Left lung (tissue), 10 donors: Measurements from ENCODE around the gene CES2. TPM values are rescaled to one million over a fixed set of nuclear protein-coding genes. Genes with fewer than 3 reads are reported as not detected.
"Not testable (repeated sequence)": the region's sequence is repeated elsewhere in the genome, so short reads cannot be mapped to it uniquely, and the experiment has no call there.

Source experiments
- ATAC-seq: fragments of 200-7000 bp; cut with Tn5 transposase; one replicate; pipeline ENCODE4 v1.9.1; 2020; ENCODE audit warnings: moderate library complexity
- DNase-seq, 4 donors: peaks; one replicate each; pipeline ENCODE4 v3.0.0-alpha.2; 2013 to 2020
- H3K27ac ChIP-seq, 2 donors: fragments of 200-600 bp; sonication (generic) in 1 of 2; one replicate each; pipeline versions ENCODE4 v1.5.0 to v1.8.0; 2020 to 2021
- H3K27me3 ChIP-seq, 2 donors: fragments of 200-600 bp; sonication (generic) in 1 of 2; one replicate each; pipeline versions ENCODE4 v1.5.0 to v1.8.0; 2020 to 2021
- H3K36me3 ChIP-seq, 2 donors: fragments of 200-600 bp; sonication (generic) in 1 of 2; one replicate each; pipeline versions ENCODE4 v1.5.0 to v1.8.0; 2020 to 2021
- H3K4me1 ChIP-seq, 2 donors: fragments of 200-600 bp; one replicate each; pipeline ENCODE4 v1.8.0; 2021
- H3K4me3 ChIP-seq, 2 donors: fragments of 200-600 bp; sonication (generic) in 1 of 2; one replicate each; pipeline versions ENCODE4 v1.5.0 to v1.8.0; 2020 to 2021; ENCODE audit warnings: mild to moderate bottlenecking in 1 of 2
- H3K9me3 ChIP-seq, 2 donors: fragments of 200-600 bp; sonication (generic) in 1 of 2; one replicate each; pipeline versions ENCODE4 v1.5.0 to v1.8.0; 2020 to 2021
- CTCF ChIP-seq, 2 donors: fragments of 200-600 bp; sonication (generic) in 1 of 2; IDR thresholded peaks; one replicate each; pipeline versions ENCODE4 v1.5.0 to v1.8.0; 2021; ENCODE audit warnings: antibody characterized with exemption in 2 of 2
- intact Hi-C, 2 donors: fragments of 100-400 bp; cut with DNase I; formaldehyde crosslinking; loops; one replicate each; pipeline versions ENCODE4 v1.11.2 to v1.14.2; 2022
- polyA plus RNA-seq, 6 donors: library from polyadenylated mRNA; unstranded; fragments of 120-200 nt; gene quantifications; one replicate each; pipeline ENCODE4 v1.2.1, GENCODE V29; 2013; ENCODE audit not compliant: insufficient read length in 6 of 6
- total RNA-seq, 2 donors: library from RNA; stranded (reverse); fragmentation: NEBNext Ultra II Directional; extraction: Animal tissue kit (Norgen Biotek cat#: 25700); gene quantifications; one replicate each; pipeline ENCODE4 v1.2.1, GENCODE V29; 2021
- donor health status: DM: no; HTN: yes; CAD: no.
- donor health status: DM: no; HTN: no; CAD: no.

The CES2 gene
- total and polyA plus RNA-seq, 8 donors: 31.7 to 41.8 (median 35.7) TPM

- Histone ChIP-seq H3K4me3 (no peak overlapping the region), H3K36me3 (no peaks in the 10 kb centered on the region), H3K27ac (no peak overlapping the region), H3K9me3 (no peaks in the 10 kb centered on the region), H3K27me3 (no peaks in the 10 kb centered on the region), H3K4me1 (no peaks in the 10 kb centered on the region)
- no peak for TF ChIP-seq CTCF (IDR thresholded peaks at IDR 0.05)
- intact Hi-C loops: no loop called here
- ATAC-seq: no peak
- DNase-seq: no peak
These were observed 47.7 kb downstream of the CES2 start for GRCh38 chr16:66983033-66983432.

GRCh38 chr16:66984892-66985311, 49.6 kb downstream of the CES2 start:
- Histone ChIP-seq H3K4me1 (no peaks in the 10 kb centered on the region), H3K27ac (no peak overlapping the region), H3K4me3 (no peak overlapping the region), H3K27me3 (no peaks in the 10 kb centered on the region), H3K9me3 (no peaks in the 10 kb centered on the region), H3K36me3 (no peaks in the 10 kb centered on the region)
- intact Hi-C loops: no loop called here
- ATAC-seq (no peak), DNase-seq (no peak)
- TF ChIP-seq CTCF (IDR thresholded peaks at IDR 0.05): no peak

- intact Hi-C loops: no loop called here
- Histone ChIP-seq H3K27me3 (no peaks in the 10 kb centered on the region), H3K36me3 (no peaks in the 10 kb centered on the region), H3K4me1 (no peaks in the 10 kb centered on the region), H3K27ac (no peak overlapping the region), H3K9me3 (no peaks in the 10 kb centered on the region), H3K4me3 (no peak overlapping the region)
- no peak for TF ChIP-seq CTCF (IDR thresholded peaks at IDR 0.05)
- ATAC-seq (no peak), DNase-seq (no peak)
These were observed 51.2 kb downstream of the CES2 start for GRCh38 chr16:66986559-66986958.

- H3K36me3 ChIP-seq: no peaks in the 10 kb centered on the region
- peak; percentile 50 for ATAC-seq
- no peaks in the 10 kb centered on the region for H3K4me1 ChIP-seq
- no peaks in the 10 kb centered on the region for H3K27me3 ChIP-seq
- no peak within 1 kb of the TSS for H3K4me3 ChIP-seq
- no peak for DNase-seq
- no peak within 1 kb of the TSS for H3K27ac ChIP-seq
- no peaks in the 10 kb centered on the region for H3K9me3 ChIP-seq
- no peak for TF ChIP-seq CTCF (IDR thresholded peaks at IDR 0.05)
- intact Hi-C loops: no loop called here
These were observed 53.0 kb downstream of the CES2 start, which contains the start of gene CES4A for GRCh38 chr16:66988197-66988788. Gene CES4A, plus strand, starts transcription at chr16:66988589. Its CDS starts 184 bp downstream, at chr16:66988773.

GRCh38 chr16:66991545-66992077, 56.3 kb downstream of the CES2 start:
- Histone ChIP-seq H3K9me3 (no peaks in the 10 kb centered on the region), H3K4me1 (peaks cover 0 to 5% of the 10 kb centered on the region in 2 donors), H3K36me3 (no peaks in the 10 kb centered on the region), H3K27me3 (no peaks in the 10 kb centered on the region), H3K4me3 (no peak overlapping the region), H3K27ac (no peak overlapping the region)
- ATAC-seq: no peak
- TF ChIP-seq CTCF (IDR thresholded peaks at IDR 0.05): no peak
- intact Hi-C loops: no loop called here
- no peak for DNase-seq

- H3K27me3 ChIP-seq, H3K27ac ChIP-seq, intact Hi-C loops, H3K4me1 ChIP-seq, H3K36me3 ChIP-seq, ATAC-seq, H3K4me3 ChIP-seq, DNase-seq, H3K9me3 ChIP-seq: not testable (repeated sequence)
These were observed 58.2 kb downstream of the CES2 start for GRCh38 chr16:66993558-66993957.
